ENCODE measurements around the gene TASP1. TPM values are rescaled to one million over a fixed set of nuclear protein-coding genes. Genes with fewer than 3 reads are reported as not detected.

The TASP1 gene
- total RNA-seq, 1 experiment from 2014 or later = 27.4 TPM

DNA sequence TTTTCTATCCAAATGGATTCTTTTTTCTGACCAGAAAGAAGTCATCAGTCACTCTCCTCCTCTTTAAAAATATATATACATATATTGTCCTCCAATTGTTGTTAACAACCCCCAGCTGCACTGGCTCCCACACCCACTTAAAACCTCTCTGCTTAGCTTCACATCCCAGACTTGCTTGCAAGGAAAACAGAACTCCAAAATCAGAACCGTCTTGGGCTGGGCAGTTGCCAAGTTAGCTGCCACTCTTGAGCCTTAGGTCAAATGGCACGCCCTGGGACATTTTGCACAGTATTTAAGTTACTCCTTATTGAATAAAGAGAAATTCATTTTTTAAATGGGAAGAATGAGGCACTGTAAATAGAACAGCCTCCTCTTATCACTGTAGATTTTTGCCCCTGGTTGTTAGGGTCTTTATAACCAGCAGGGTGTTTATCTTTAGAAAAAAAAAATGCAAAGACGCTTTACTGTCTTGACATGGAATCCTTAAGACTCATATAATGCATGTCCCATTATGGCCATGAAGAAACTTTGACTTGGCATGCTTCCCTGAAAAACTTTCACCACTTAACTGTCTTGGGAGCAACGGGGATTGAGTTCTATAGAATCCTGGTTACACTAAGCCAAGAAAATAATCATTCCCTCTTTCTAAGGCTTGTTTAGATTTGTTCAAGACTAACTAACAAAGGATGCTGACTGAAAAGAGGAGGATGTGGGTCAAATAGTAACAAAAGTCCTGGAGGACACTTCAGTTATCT is 213.2 kb downstream of the TASP1 start:
- H3K27me3 Mint-ChIP-seq (ENCODE audit: insufficient read depth, unreplicated experiment) = no peaks in the 10 kb centered on the region
- ChIA-PET CTCF (no interaction called here), POLR2A (no interaction called here)
- BruUV-seq (replicated peaks) = no TSS peak
- peaks cover 19% of the 10 kb centered on the region for H3K4me1 Mint-ChIP-seq (ENCODE audit: low read depth, unreplicated experiment)
- no peaks in the 10 kb centered on the region for H3K36me3 ChIP-seq (ENCODE audit: control insufficient read depth, insufficient read depth, low read length)
- no peak overlapping the region for H3K27ac Mint-ChIP-seq (ENCODE audit: unreplicated experiment)
- no peak for DNase-seq
- no peak overlapping the region for H3K4me3 Mint-ChIP-seq (ENCODE audit: unreplicated experiment)
- H3K9me3 ChIP-seq = no peaks in the 10 kb centered on the region
- peaks cover 4% of the 10 kb centered on the region for H3K36me3 Mint-ChIP-seq (ENCODE audit: insufficient read depth, unreplicated experiment)
- no peaks in the 10 kb centered on the region for H3K9me3 Mint-ChIP-seq (ENCODE audit: unreplicated experiment)
- H3K27me3 ChIP-seq (replicated peaks; ENCODE audit: control insufficient read depth, insufficient read depth, low read length) = no peaks in the 10 kb centered on the region
- H3K4me3 ChIP-seq (ENCODE audit: low read depth, low read length) = no peak overlapping the region
- peaks cover 29% of the 10 kb centered on the region for H3K4me1 ChIP-seq
- TF ChIP-seq, protein P1, sequence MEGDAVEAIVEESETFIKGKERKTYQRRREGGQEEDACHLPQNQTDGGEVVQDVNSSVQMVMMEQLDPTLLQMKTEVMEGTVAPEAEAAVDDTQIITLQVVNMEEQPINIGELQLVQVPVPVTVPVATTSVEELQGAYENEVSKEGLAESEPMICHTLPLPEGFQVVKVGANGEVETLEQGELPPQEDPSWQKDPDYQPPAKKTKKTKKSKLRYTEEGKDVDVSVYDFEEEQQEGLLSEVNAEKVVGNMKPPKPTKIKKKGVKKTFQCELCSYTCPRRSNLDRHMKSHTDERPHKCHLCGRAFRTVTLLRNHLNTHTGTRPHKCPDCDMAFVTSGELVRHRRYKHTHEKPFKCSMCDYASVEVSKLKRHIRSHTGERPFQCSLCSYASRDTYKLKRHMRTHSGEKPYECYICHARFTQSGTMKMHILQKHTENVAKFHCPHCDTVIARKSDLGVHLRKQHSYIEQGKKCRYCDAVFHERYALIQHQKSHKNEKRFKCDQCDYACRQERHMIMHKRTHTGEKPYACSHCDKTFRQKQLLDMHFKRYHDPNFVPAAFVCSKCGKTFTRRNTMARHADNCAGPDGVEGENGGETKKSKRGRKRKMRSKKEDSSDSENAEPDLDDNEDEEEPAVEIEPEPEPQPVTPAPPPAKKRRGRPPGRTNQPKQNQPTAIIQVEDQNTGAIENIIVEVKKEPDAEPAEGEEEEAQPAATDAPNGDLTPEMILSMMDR (IDR thresholded peaks at IDR 0.05; ENCODE audit: insufficient read depth in 1 of 2, low read depth in 1 of 2, low read length in 1 of 2, severe bottlenecking in 1 of 2, unreplicated experiment in 1 of 2) = no peak
- intact Hi-C loops (cut with micrococcal nuclease; ENCODE audit: unreplicated experiment) = loop anchor here (10.0 kb wide), 2 partner anchors 119 to 311 kb away; no protein-coding TSS in a partner anchor

DNA sequence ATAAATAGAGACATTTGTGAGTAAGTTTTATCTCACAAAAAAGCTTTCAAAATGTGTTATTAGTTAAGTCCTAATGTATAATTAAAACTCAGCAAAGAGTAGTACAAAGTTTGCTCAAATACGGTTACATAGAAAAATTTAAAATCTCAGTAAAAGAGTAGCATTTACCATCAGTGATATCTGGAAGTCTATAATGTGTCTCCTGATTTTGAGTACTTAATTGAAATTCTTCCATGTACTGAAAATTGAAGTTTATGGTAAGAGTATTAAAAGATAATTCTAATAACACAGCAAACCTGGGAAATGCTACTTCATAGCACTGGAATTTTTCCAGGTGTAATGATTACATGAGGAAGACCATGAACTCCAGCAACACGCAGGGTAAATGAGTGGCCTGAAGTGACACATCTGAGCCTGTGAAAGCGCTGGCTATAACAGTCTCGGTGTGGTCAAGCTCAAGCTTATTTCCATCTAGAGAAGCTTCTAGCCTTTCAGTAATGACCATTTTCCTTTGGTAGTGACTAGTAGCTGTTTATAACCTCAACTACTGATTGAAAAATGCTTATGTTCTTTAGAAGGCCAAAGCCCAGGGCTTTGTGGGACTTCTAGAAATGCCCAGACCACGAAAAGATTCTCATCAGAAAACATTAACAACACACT is 214.4 kb downstream of the TASP1 start:
- TF ChIP-seq, protein P1 (IDR thresholded peaks at IDR 0.05; ENCODE audit: insufficient read depth in 1 of 2, low read depth in 1 of 2, low read length in 1 of 2, severe bottlenecking in 1 of 2, unreplicated experiment in 1 of 2) = no peak
- H3K9me3 ChIP-seq = no peaks in the 10 kb centered on the region
- no peaks in the 10 kb centered on the region for H3K27me3 Mint-ChIP-seq (ENCODE audit: insufficient read depth, unreplicated experiment)
- H3K27ac Mint-ChIP-seq (ENCODE audit: unreplicated experiment) = no peak overlapping the region
- no TSS peak for BruUV-seq (replicated peaks)
- H3K4me3 ChIP-seq (ENCODE audit: low read depth, low read length) = no peak overlapping the region
- POLR2A ChIA-PET = no interaction called here
- CTCF ChIA-PET = no interaction called here
- no peak for DNase-seq
- no peaks in the 10 kb centered on the region for H3K9me3 Mint-ChIP-seq (ENCODE audit: unreplicated experiment)
- no peaks in the 10 kb centered on the region for H3K27me3 ChIP-seq (replicated peaks; ENCODE audit: control insufficient read depth, insufficient read depth, low read length)
- H3K4me1 Mint-ChIP-seq (ENCODE audit: low read depth, unreplicated experiment) = peaks cover 22% of the 10 kb centered on the region
- H3K4me3 Mint-ChIP-seq (ENCODE audit: unreplicated experiment) = no peak overlapping the region
- intact Hi-C loops (cut with micrococcal nuclease; ENCODE audit: unreplicated experiment) = loop anchor here (5.0 to 10.0 kb wide), 3 partner anchors 102 to 310 kb away; no protein-coding TSS in a partner anchor
- peaks cover 35% of the 10 kb centered on the region for H3K4me1 ChIP-seq
- no peaks in the 10 kb centered on the region for H3K36me3 ChIP-seq (ENCODE audit: control insufficient read depth, insufficient read depth, low read length)
- no peaks in the 10 kb centered on the region for H3K36me3 Mint-ChIP-seq (ENCODE audit: insufficient read depth, unreplicated experiment)

DNA sequence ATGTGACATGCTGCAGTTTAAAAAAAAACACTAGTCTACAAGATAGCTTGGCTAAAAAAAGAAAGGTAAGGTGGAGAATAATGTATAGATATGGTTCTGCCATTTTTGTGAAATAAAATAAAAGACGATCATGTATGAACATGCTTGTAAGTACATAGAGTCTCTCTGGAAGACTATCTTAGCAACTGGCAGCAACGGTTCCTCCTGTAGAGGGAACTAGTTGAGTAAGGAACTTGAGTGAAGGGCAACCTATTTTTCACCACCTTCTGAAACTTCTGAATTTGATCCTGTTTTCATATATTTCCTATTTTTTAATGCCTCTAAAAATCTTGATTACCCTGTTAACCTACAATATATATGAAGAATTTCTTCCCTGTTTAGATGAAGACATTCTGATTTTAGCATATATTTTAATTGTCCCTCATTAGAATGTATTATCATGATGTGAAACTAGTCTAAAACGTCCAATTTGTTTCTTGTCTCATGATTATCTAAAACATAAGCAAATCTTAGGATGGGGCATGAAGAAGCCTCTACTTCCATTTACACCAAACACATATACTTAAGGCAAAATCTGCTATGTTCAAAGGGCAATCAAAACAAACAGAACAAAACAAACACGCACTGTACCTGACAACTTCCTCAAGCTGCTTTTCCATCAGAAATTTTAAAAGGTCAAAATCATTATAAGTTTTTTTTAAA is 215.1 kb downstream of the TASP1 start:
- BruUV-seq (replicated peaks) = no TSS peak
- DNase-seq = no peak
- Mint-ChIP-seq H3K36me3 (ENCODE audit: insufficient read depth, unreplicated experiment) (peaks cover 5% of the 10 kb centered on the region), H3K9me3 (ENCODE audit: unreplicated experiment) (no peaks in the 10 kb centered on the region), H3K4me3 (ENCODE audit: unreplicated experiment) (no peak overlapping the region), H3K27ac (ENCODE audit: unreplicated experiment) (no peak overlapping the region), H3K4me1 (ENCODE audit: low read depth, unreplicated experiment) (peaks cover 29% of the 10 kb centered on the region), H3K27me3 (ENCODE audit: insufficient read depth, unreplicated experiment) (no peaks in the 10 kb centered on the region)
- intact Hi-C loops (cut with micrococcal nuclease; ENCODE audit: unreplicated experiment) = loop anchor here (5.0 to 10.0 kb wide), 3 partner anchors 101 to 309 kb away; no protein-coding TSS in a partner anchor
- Histone ChIP-seq H3K4me3 (ENCODE audit: low read depth, low read length) (no peak overlapping the region), H3K4me1 (peaks cover 42% of the 10 kb centered on the region), H3K27me3 (replicated peaks; ENCODE audit: control insufficient read depth, insufficient read depth, low read length) (no peaks in the 10 kb centered on the region), H3K9me3 (no peaks in the 10 kb centered on the region), H3K36me3 (ENCODE audit: control insufficient read depth, insufficient read depth, low read length) (no peaks in the 10 kb centered on the region)
- ChIA-PET POLR2A (no interaction called here), CTCF (no interaction called here)
- TF ChIP-seq, protein P1 (IDR thresholded peaks at IDR 0.05; ENCODE audit: insufficient read depth in 1 of 2, low read depth in 1 of 2, low read length in 1 of 2, severe bottlenecking in 1 of 2, unreplicated experiment in 1 of 2) = no peak

Measured in Caco-2 (cell line).